NB4 (cell line): ENCODE measurements around the gene C5.

Experiments
- POLR2A ChIP-seq: IDR thresholded peaks from 2 replicates; pipeline ENCODE4 v1.6.1; 2011; ENCODE audit warnings: mild to moderate bottlenecking; ENCODE audit not compliant: insufficient read length; ENCODE audit errors: extremely low read depth
- TF ChIP-seq, protein P1 (sequence below): IDR thresholded peaks from one replicate; pipeline ENCODE4 v1.5.1; 2012; ENCODE audit warnings: low read depth, low read length

DNA sequence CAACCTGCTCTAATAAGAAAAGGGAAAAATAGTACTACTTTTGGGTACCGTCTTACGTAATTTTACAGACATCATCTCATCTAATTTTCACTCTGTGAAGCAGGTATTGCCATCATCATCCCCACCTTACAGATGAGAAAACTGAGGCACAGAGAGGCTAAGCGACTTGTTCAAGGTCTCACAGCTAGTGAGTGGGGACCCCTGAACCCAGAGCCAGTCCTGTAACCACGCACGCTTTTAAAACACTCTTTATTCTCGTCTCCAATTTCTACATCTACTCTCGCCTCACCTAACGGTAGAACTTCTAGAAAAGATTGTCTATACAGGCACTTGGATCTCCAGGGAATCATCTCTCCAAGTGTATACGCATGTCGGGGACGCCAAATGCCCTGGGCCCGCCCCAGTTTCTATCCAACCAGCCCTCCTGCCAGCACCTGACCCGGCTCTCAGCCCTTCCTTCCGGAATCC, 122.0 kb downstream of the C5 start:
- TF ChIP-seq POLR2A, result no peak
- TF ChIP-seq, protein P1, sequence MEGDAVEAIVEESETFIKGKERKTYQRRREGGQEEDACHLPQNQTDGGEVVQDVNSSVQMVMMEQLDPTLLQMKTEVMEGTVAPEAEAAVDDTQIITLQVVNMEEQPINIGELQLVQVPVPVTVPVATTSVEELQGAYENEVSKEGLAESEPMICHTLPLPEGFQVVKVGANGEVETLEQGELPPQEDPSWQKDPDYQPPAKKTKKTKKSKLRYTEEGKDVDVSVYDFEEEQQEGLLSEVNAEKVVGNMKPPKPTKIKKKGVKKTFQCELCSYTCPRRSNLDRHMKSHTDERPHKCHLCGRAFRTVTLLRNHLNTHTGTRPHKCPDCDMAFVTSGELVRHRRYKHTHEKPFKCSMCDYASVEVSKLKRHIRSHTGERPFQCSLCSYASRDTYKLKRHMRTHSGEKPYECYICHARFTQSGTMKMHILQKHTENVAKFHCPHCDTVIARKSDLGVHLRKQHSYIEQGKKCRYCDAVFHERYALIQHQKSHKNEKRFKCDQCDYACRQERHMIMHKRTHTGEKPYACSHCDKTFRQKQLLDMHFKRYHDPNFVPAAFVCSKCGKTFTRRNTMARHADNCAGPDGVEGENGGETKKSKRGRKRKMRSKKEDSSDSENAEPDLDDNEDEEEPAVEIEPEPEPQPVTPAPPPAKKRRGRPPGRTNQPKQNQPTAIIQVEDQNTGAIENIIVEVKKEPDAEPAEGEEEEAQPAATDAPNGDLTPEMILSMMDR, result no peak
